NCI-H1092 treated with DMSO at 0.1 percent for 48 hours (cell line): Measurements from ENCODE around the gene ST6GALNAC2.
"Not testable (repeated sequence)": the region's sequence is repeated elsewhere in the genome, so short reads cannot be mapped to it uniquely, and the experiment has no call there.

Source experiments
- DNase-seq: peaks from one replicate; lab custom pipeline; 2025; lab: John Stamatoyannopoulos, UW

The ST6GALNAC2 gene

GRCh38 chr17:76570457-76570856 lies 15.2 kb downstream of the ST6GALNAC2 start:
- DNase-seq: no peak

GRCh38 chr17:76569607-76570279 lies 15.9 kb downstream of the ST6GALNAC2 start:
- DNase-seq: no peak

GRCh38 chr17:76568811-76569221 lies 16.8 kb downstream of the ST6GALNAC2 start:
- DNase-seq: no peak

- no peak for DNase-seq
These were observed 17.8 kb downstream of the ST6GALNAC2 start for GRCh38 chr17:76567634-76568432.

GRCh38 chr17:76566988-76567431 lies 18.6 kb downstream of the ST6GALNAC2 start:
- no peak for DNase-seq

GRCh38 chr17:76566613-76566943 lies 19.1 kb downstream of the ST6GALNAC2 start:
- DNase-seq: no peak

GRCh38 chr17:76565728-76566612 lies 19.7 kb downstream of the ST6GALNAC2 start:
- no peak for DNase-seq

- DNase-seq: not testable (repeated sequence)
These were observed 20.5 kb downstream of the ST6GALNAC2 start for GRCh38 chr17:76564991-76565727.

GRCh38 chr17:76563359-76563758 lies 22.3 kb downstream of the ST6GALNAC2 start:
- DNase-seq: not testable (repeated sequence)

GRCh38 chr17:76562734-76563148 lies 22.9 kb downstream of the ST6GALNAC2 start:
- no peak for DNase-seq

- DNase-seq: no peak
These were observed 23.8 kb downstream of the ST6GALNAC2 start for GRCh38 chr17:76561799-76562268.

- DNase-seq: no peak
These were observed 24.3 kb downstream of the ST6GALNAC2 start for GRCh38 chr17:76561332-76561731.

GRCh38 chr17:76560877-76561221 lies 24.8 kb downstream of the ST6GALNAC2 start:
- no peak for DNase-seq

- no peak for DNase-seq
These were observed 25.4 kb downstream of the ST6GALNAC2 start for GRCh38 chr17:76560036-76560876.

GRCh38 chr17:76559460-76559859 lies 26.2 kb downstream of the ST6GALNAC2 start:
- DNase-seq: not testable (repeated sequence)

- DNase-seq: peak; percentile 34
These were observed 27.2 kb downstream of the ST6GALNAC2 start for GRCh38 chr17:76558198-76559095.

- peak; percentile 97 for DNase-seq
These were observed 28.1 kb downstream of the ST6GALNAC2 start for GRCh38 chr17:76557368-76558197.

GRCh38 chr17:76556765-76557367 lies 28.8 kb downstream of the ST6GALNAC2 start:
- DNase-seq: no peak
